ENCODE measurements around the gene TTC39C. TPM values are rescaled to one million over a fixed set of nuclear protein-coding genes. Genes with fewer than 3 reads are reported as not detected.

The TTC39C gene
- total RNA-seq, 1 donor from 2014 or later = 26.6 TPM

DNA sequence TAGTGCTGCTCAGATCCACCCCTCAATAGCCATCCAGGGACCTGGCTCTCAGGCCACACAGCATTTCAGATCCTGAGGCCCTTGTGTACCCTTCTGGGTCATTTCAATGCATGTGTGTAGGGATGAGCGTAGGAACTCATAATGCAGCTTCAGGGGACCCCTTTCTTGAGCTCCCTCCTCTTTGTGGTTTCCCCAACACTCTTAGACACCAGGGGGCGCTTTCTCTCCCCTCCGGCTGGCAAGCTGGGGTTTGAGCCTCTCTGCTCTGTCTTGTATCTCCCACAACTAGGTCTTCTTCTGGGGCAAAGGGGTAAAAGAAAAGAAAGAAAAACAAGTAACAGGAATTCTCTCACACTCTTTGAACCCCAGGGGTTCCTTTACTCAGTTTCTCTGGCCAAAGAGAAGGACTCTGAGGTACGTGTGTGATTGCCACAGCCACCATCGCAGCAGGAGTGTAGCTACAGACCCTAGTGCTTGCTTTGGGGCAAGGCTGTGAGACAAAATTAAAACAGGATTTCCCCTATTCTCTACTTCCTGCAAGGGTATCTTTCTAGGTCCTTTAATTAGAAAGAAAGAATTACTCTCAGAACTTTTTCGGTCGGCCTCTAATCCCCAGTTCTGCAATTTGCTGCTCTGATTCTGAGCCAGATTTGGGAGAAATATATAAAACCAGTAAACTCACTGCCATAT, 162.3 kb downstream of the TTC39C start:
- peak; percentile 46 to 71 for DNase-seq (ENCODE audit: low spot score in 2 of 2, unreplicated experiment in 2 of 2)
- TF ChIP-seq, protein P1, sequence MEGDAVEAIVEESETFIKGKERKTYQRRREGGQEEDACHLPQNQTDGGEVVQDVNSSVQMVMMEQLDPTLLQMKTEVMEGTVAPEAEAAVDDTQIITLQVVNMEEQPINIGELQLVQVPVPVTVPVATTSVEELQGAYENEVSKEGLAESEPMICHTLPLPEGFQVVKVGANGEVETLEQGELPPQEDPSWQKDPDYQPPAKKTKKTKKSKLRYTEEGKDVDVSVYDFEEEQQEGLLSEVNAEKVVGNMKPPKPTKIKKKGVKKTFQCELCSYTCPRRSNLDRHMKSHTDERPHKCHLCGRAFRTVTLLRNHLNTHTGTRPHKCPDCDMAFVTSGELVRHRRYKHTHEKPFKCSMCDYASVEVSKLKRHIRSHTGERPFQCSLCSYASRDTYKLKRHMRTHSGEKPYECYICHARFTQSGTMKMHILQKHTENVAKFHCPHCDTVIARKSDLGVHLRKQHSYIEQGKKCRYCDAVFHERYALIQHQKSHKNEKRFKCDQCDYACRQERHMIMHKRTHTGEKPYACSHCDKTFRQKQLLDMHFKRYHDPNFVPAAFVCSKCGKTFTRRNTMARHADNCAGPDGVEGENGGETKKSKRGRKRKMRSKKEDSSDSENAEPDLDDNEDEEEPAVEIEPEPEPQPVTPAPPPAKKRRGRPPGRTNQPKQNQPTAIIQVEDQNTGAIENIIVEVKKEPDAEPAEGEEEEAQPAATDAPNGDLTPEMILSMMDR (IDR thresholded peaks at IDR 0.05; ENCODE audit: unreplicated experiment) = peak; percentile 31
- Mint-ChIP-seq H3K4me1 (peaks cover 6% of the 10 kb centered on the region), H3K4me3 (no peak overlapping the region), H3K27me3 (ENCODE audit: low read depth) (no peaks in the 10 kb centered on the region), H3K27ac (no peak overlapping the region), H3K36me3 (peaks cover 17% of the 10 kb centered on the region), H3K9me3 (peaks cover 3% of the 10 kb centered on the region)

DNA sequence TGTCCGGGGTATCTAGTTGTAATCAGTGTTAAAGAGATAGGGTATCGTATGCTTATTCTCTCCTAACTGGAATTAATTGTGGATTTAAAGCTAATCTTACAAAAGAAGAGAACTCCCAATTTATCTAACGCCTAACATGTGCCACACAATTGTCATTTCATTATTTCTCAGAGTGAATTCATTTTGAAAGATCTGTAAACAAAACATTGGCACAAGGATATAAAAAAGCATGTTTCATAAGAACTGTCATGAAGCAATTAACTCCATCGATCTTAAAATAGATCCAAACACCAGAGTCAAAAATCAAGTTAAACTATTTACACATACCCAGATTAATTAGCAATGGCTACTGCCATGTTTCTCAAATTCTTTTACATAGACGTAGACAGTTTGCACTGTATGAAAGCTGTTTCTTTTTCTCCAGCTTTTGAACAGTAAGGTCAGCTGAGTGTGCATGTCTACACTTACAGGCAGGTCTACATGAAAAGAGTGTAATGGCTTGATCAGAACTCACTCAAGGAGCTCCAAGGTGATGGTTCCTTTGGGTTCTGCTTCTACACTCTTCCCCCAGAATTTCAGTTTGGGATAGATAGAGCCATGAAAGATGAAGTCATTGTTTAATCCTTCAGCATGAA, 163.1 kb downstream of the TTC39C start:
- no peak overlapping the region for H3K4me3 Mint-ChIP-seq
- H3K27ac Mint-ChIP-seq = no peak overlapping the region
- H3K9me3 Mint-ChIP-seq = peaks cover 3% of the 10 kb centered on the region
- no peaks in the 10 kb centered on the region for H3K27me3 Mint-ChIP-seq (ENCODE audit: low read depth)
- TF ChIP-seq, protein P1 (IDR thresholded peaks at IDR 0.05; ENCODE audit: unreplicated experiment) = no peak
- peaks cover 14% of the 10 kb centered on the region for H3K36me3 Mint-ChIP-seq
- peaks cover 13% of the 10 kb centered on the region for H3K4me1 Mint-ChIP-seq
- DNase-seq (ENCODE audit: low spot score in 2 of 2, unreplicated experiment in 2 of 2) = no peak

DNA sequence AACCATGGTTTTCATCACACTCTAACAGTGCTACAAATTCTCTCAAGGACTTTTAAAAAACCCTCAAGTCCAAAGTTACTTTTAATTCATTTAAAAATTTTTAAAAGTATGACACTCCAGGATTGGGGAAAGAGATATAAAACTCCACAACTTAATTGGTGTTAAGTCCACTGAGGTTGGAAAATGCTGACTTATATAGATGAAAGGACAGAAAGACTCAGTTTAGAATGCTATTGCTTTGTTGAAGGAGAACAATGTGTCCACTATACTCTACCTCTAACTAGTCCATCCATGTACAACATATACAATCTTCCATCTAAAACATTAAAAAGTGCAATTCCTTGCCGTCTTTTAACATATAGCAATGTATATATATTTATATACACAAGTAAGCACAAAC, 165.5 kb downstream of the TTC39C start:
- Mint-ChIP-seq H3K27ac (no peak overlapping the region), H3K27me3 (ENCODE audit: low read depth) (no peaks in the 10 kb centered on the region), H3K36me3 (peaks cover 8% of the 10 kb centered on the region), H3K4me1 (peaks cover 13% of the 10 kb centered on the region), H3K4me3 (no peak overlapping the region), H3K9me3 (no peaks in the 10 kb centered on the region)
- no peak for DNase-seq (ENCODE audit: low spot score in 2 of 2, unreplicated experiment in 2 of 2)
- TF ChIP-seq, protein P1 (IDR thresholded peaks at IDR 0.05; ENCODE audit: unreplicated experiment) = no peak

DNA sequence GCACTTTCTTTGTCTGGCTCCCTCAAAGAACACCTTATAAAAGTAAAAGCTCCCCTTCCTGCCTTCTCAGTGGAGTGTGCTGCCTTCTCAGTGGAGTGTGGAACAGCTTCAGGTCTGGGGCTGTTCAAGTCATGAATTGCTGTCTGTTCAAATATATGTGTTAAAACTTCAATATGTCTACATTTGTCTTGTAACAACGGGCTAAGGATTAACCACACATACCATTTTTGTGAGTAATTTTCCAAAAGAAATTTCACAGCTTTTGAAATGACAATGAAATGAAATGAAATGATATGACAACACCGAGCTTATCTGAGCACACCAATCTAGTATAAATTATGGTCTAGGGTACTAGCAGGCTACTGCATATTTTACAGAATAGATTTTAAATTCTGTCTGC, 167.3 kb downstream of the TTC39C start:
- Mint-ChIP-seq H3K27me3 (ENCODE audit: low read depth) (no peaks in the 10 kb centered on the region), H3K4me3 (no peak overlapping the region), H3K4me1 (peaks cover 13% of the 10 kb centered on the region), H3K36me3 (peaks cover 8% of the 10 kb centered on the region), H3K9me3 (no peaks in the 10 kb centered on the region), H3K27ac (no peak overlapping the region)
- TF ChIP-seq, protein P1 (IDR thresholded peaks at IDR 0.05; ENCODE audit: unreplicated experiment) = no peak
- no peak for DNase-seq (ENCODE audit: low spot score in 2 of 2, unreplicated experiment in 2 of 2)

Other genes starting within 250 kb of the TTC39C start
- gene CABYR, start 124.3 kb downstream of the TTC39C start, total RNA-seq = 13.1 to 14.8 TPM (median 13.7 TPM) in 3 replicates